GM18951 (cell line): ENCODE measurements around the gene MNDA.

Source experiments
- POLR2A ChIP-seq: IDR thresholded peaks from 4 replicates; pipeline ENCODE4 v1.6.1; 2011; ENCODE audit warnings: mild to moderate bottlenecking; ENCODE audit not compliant: insufficient read length, insufficient read depth; ENCODE audit errors: extremely low read depth
- in situ Hi-C: fragments of 300-500 bp; cut with MboI; formaldehyde crosslinking; loops from one replicate; pipeline ENCODE4 v1.12.0; 2022; ENCODE audit warnings: low sequenced_read_pairs, mixed read lengths, inconsistent platforms; ENCODE audit not compliant: unreplicated experiment

Gene MNDA

GRCh38 chr1:158830904-158831507 is at the start of gene MNDA:
Gene MNDA, plus strand, starts transcription at chr1:158831351. Its CDS starts 10,803 bp downstream, at chr1:158842154.
- in situ Hi-C loops: no loop called here
- no peak for TF ChIP-seq POLR2A

GRCh38 chr1:158793604-158794003 is 37.5 kb upstream of the MNDA start:
- in situ Hi-C loops: no loop called here
- no peak for TF ChIP-seq POLR2A

- no peak for TF ChIP-seq POLR2A
- in situ Hi-C loops: no loop called here
Measured at GRCh38 chr1:158794247-158794646, 36.9 kb upstream of the MNDA start.

GRCh38 chr1:158798531-158798930 is 32.6 kb upstream of the MNDA start:
- in situ Hi-C loops: no loop called here
- TF ChIP-seq POLR2A: no peak

GRCh38 chr1:158799689-158800088 is 31.5 kb upstream of the MNDA start:
- in situ Hi-C loops: no loop called here
- TF ChIP-seq POLR2A: no peak

- in situ Hi-C loops: no loop called here
- no peak for TF ChIP-seq POLR2A
Measured at GRCh38 chr1:158800526-158800925, 30.6 kb upstream of the MNDA start.

GRCh38 chr1:158801396-158801795 is 29.8 kb upstream of the MNDA start:
- no peak for TF ChIP-seq POLR2A
- in situ Hi-C loops: no loop called here

GRCh38 chr1:158803678-158804077 is 27.5 kb upstream of the MNDA start:
- no peak for TF ChIP-seq POLR2A
- in situ Hi-C loops: no loop called here

- in situ Hi-C loops: no loop called here
- TF ChIP-seq POLR2A: no peak
Measured at GRCh38 chr1:158806916-158807536, 24.1 kb upstream of the MNDA start.

GRCh38 chr1:158809256-158809655 is 21.9 kb upstream of the MNDA start:
- TF ChIP-seq POLR2A: no peak
- in situ Hi-C loops: no loop called here

- in situ Hi-C loops: no loop called here
- TF ChIP-seq POLR2A: no peak
Measured at GRCh38 chr1:158809862-158810261, 21.3 kb upstream of the MNDA start.

GRCh38 chr1:158810311-158810710 is 20.8 kb upstream of the MNDA start:
- no peak for TF ChIP-seq POLR2A
- in situ Hi-C loops: no loop called here

GRCh38 chr1:158812336-158812735 is 18.8 kb upstream of the MNDA start:
- TF ChIP-seq POLR2A: no peak
- in situ Hi-C loops: no loop called here

GRCh38 chr1:158813164-158813563 is 18.0 kb upstream of the MNDA start:
- in situ Hi-C loops: no loop called here
- no peak for TF ChIP-seq POLR2A
